OCI-M1 (cell line): Measurements from ENCODE around the gene SSU72.

Experiments used
- DNase-seq: peaks from one replicate; lab custom pipeline; 2025; lab: John Stamatoyannopoulos, UW

SSU72 gene

GRCh38 chr1:1610796-1611195 lies 36.1 kb upstream of the SSU72 start:
- DNase-seq, result no peak

GRCh38 chr1:1609822-1610485 lies 35.3 kb upstream of the SSU72 start:
- DNase-seq, result no peak

DNA sequence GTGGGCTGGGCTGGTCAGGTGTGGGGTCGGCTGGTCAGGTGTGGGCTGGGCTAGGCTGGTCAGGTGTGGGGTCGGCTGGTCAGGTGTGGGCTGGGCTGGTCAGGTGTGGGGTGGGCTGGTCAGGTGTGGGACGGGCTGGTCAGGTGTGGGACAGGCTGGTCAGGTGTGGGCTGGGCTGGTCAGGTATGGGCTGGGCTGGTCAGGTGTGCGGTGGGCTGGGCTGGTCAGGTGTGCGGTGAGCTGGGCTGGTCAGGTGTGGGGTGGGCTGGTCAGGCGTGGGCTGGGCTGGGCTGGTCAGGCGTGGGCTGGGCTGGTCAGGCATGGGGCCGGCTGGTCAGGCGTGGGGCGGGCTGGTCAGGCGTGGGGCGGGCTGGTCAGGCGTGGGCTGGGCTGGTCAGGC lies 31.6 kb upstream of the SSU72 start:
- no peak for DNase-seq

DNA sequence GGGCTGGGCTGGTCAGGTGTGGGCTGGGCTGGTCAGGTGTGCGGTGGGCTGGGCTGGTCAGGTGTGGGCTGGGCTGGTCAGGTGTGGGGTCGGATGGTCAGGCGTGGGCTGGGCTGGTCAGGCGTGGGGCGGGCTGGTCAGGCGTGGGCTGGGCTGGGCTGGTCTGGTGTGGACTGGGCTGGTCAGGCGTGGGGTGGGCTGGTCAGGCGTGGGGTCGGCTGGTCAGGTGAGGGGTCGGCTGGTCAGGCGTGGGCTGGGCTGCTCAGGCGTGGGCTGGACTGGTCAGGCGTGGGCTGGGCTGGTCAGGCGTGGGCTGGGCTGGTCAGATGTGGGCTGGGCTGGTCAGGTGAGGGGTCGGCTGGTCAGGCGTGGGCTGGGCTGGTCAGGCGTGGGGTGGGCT lies 31.1 kb upstream of the SSU72 start:
- no peak for DNase-seq

GRCh38 chr1:1605034-1605591 lies 30.4 kb upstream of the SSU72 start:
- no peak for DNase-seq

DNA sequence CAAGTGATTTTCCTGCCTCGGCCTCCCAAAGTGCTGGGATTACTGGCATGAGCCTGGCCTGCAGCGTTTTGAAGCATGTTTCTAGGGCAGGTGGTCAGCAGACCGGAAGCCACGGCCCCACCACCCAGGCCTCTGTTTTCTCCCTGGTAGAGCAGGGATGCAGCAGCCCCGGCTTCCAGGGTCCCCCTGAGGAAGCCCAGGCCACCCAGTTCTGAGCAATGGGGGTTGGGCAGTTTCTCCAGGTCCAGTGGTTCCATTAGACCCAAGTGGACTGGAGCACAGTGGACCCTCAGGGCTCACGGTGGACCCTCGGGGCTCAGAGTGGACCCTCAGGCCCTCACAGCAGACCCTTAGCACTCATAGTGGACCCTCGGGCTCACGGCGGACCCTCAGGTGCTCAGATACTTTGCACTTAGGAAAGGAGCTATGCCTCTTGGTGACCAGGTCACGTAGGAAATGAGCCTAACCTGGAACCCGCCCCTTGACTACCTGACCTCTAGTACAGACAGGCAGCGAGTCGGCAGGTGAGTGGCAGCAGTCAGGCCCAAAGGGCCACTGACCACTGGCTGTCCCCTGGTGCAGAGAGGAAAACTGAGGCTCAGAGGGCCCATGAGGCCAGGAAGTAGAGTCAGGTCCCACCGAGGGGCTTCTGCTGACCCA lies 29.8 kb upstream of the SSU72 start:
- DNase-seq, result no peak

- no peak for DNase-seq
These were observed 29.2 kb upstream of the SSU72 start for GRCh38 chr1:1603671-1604373.

DNA sequence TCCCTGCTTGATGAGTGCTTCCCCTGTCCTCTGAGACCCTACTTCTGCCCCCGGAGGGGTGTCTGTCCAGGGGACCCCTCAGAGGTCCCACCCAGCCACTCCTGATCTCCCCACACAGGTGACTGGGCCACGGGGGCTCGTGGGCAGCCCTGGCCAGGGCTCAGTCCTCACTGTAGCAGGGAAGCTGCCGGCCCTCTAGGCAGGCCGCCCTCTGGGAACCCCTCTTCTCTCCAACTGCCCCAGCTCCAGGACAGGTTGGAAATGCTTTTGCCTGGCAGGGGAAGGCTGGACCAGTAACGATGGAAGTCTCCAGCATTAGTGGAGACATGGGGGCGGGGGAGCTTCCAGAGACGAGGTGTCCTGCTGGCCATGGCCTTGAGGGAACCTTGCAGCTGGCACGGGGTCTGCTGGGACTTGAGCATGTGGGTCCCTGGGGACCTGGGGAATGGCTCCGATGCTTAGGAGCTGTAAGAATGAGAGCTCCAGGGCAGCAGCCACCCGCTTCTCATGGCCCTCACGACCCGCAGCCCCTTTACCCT lies 28.4 kb upstream of the SSU72 start:
- no peak for DNase-seq

DNA sequence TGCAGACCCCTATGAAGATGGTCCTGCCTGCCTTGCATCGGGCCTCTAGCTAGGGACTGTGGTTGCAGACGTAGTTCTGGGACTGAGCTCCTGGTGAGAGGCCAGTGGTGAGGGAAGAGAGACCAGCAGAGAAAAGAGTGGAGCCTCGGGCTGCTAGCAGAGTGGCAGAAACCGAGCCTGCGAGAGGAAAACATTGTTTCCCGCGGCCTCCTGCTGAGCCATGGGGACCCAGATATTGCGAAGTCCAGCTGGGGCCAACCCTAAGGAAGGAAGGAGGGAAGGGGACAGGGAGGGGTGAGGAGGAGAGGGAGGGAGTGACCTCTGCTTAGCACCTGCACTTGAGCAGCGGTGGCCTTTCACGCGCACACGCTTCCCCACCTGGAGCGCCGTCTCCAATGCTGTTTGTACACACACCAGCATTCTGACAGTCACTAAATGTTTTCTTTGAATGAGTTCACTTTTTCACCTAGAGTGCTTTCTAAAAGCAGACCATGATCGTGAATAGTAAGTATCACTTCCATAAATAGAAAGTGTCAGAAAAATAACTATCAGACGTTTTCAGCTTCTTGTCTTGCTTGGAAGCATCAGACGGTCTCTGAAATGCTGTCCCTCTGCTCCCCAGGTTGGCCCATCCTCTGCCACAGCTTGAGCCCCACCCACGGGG lies 27.8 kb upstream of the SSU72 start:
- DNase-seq, result no peak

DNA sequence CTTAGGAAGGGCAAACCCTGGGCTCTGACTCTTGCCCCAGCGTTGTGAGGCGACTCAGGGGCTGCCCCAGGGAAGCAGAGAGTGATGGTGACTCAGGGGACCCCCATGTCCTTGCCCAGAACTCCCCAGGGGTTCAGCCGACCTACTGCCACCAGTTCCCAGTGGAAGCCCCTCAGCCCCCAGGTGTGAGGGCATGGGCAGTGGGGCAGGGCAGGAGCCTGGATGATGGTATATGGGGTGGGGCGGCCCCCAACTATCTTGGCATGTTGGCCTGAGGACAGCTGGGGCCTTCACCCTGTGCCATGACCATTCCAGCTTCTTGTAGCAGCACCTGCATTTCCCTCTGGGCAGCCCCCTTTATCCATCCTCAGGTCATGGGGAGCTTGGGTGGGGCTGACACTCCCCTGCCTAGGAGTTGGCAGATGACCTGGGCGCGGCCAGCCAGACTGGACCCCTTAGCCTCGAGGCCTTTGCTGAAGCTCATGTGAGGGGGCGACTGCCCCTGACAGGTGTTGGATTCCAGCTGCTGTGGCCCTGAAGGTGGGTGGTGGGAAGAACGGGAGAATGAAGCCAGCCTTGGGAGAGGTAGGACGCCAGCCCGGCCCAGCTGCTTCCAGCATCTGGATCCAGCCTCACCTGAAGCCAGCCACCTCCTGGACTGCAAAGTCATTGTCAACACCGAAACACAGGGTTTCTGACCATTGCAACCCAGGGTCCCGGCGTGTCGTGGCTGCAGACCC lies 27.1 kb upstream of the SSU72 start:
- DNase-seq, result no peak

DNA sequence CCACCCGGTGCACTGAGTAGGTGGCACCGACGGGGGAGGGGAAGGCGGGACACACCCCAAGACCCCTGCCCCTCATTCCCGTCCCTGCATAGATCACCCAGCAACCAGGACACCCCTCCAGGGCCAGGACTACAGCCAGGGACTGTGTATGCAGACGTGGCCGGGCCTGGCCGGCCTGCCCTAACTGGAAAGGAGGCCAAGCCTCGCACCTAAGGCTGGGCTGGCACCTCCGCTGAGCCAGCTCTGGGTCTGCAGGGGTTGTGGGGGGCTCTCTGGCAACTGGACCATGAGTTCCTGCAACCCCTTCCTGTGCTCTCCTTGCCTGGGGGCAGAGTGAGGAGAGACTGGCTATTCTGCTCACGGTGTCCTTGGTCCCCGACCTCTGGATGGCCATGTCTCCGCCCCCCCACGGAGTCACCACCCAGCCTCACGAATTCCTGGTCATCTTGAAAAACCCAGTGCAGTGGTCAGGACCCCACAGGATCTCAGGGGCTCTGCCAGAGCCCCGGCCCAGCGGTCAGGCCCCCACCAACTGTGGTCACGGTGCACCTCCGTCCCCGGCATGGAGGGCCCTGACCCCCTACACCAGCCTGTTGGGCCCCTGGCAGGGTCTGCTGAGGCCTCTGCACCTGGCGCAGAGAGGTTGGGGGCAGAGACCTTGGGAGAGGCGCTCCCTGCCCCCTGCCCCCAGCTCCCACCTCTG lies 26.3 kb upstream of the SSU72 start:
- DNase-seq, result no peak

GRCh38 chr1:1599935-1600860 lies 25.5 kb upstream of the SSU72 start, which contains the start of gene FNDC10:
TSS of gene FNDC10 (minus strand) at chr1:1600135. CDS start at chr1:1600015, 120 bp downstream.
- no peak for DNase-seq

GRCh38 chr1:1599030-1599934 lies 24.6 kb upstream of the SSU72 start:
- no peak for DNase-seq

DNA sequence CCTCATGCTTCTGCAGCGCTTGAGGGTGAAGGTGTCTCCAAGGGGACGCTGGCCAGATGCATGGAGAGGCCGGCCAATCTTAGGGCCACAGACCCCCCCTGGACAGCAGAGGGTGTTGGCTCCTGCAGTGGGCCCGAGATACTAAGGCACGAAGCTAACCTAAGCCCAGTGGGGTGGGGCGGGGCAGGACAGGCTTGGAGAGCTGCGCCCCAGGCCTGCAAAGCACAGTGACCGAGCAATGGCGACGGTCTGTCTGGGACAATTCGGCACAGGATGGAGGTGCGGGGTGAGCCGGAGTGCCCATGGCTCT lies 24.0 kb upstream of the SSU72 start:
- DNase-seq, result no peak

- no peak for DNase-seq
These were observed 23.5 kb upstream of the SSU72 start for GRCh38 chr1:1598051-1598719.

- DNase-seq, result no peak
These were observed 22.7 kb upstream of the SSU72 start for GRCh38 chr1:1597275-1597930.

DNA sequence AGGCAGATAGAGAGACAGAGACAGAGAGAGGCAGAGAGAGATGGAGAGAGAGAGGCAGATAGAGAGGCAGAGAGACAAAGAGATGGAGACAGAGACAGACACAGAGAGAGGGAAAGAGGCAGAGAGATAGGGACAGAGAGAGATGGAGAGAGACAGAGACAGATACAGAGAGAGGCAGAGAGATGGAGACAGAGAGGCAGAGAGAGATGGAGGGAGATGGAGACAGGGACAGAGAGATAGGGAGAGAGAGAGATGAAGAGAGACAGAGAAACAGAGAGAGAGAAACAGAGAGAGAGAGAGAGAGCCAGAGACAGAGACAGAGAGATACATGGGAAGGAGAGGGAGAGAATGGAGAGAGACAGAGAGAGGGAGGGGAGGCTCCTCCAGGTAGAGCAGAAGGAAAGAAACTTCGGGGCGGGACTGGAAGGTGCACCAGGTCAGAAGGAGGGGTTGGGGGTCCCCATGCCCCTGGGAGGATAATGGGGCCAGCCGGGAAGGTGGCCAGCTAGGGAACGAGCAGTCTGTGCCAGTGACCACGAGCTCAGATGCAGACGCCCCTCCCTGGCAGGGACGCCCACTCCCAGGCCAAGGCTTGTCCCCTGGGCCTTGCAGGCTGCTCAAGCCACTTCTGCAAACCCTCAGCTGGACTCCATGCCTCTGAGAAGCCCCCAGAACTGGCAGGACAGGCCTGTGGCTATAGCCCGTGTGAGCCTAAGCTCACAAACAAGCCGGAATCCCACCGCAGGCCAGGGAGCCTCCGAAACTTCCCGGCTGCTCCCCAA lies 22.0 kb upstream of the SSU72 start:
- no peak for DNase-seq
